Caco-2 (cell line): ENCODE results near the gene ASPN. TPM values are rescaled to one million over a fixed set of nuclear protein-coding genes. Genes with fewer than 3 reads are reported as not detected.

ENCODE experiments used
- BruUV-seq: library from RNA; stranded (reverse); fragments of 400-500 nt; replicated peaks from 2 replicates; lab custom pipeline; 2021; lab: Mats Ljungman, UMichigan
- CTCF ChIA-PET: fragments of 300-600 bp; sonication (Branson Sonifier 250); formaldehyde crosslinking; loops from one replicate; lab custom pipeline; 2022; ENCODE audit warnings: antibody characterized with exemption; lab: Charles Lee
- POLR2A ChIA-PET: fragments of 300-600 bp; sonication (Branson Sonifier 250); formaldehyde crosslinking; loops from one replicate; lab custom pipeline; 2022; ENCODE audit warnings: antibody characterized with exemption; lab: Charles Lee
- DNase-seq, 2 experiments: peaks; one replicate each; pipeline versions ENCODE4 v3.0.0 to v3.0.0-alpha.2; 2020 to 2022
- H3K27me3 ChIP-seq: replicated peaks from 2 replicates; pipeline ENCODE4 v1.6.0; 2011; ENCODE audit warnings: low read length; ENCODE audit not compliant: control insufficient read depth, insufficient read depth
- H3K36me3 ChIP-seq: 2 replicates; pipeline ENCODE4 v1.5.1; 2011; ENCODE audit warnings: low read length; ENCODE audit not compliant: control insufficient read depth, insufficient read depth
- H3K4me1 ChIP-seq: fragments of 250-450 bp; sonication (Bioruptor Pico); 2 replicates; pipeline ENCODE4 v1.5.1; 2020; ENCODE audit warnings: mild to moderate bottlenecking
- H3K4me3 ChIP-seq: 2 replicates; pipeline ENCODE4 v1.5.1; 2011; ENCODE audit warnings: low read depth, mild to moderate bottlenecking, control low read depth, low read length
- H3K9me3 ChIP-seq: fragments of 250-450 bp; sonication (Bioruptor Pico); 2 replicates; pipeline ENCODE4 v1.5.1; 2020; ENCODE audit warnings: mild to moderate bottlenecking, moderate library complexity
- H3K27ac Mint-ChIP-seq: one replicate; pipeline ENCODE4 v1.8.0; 2022; ENCODE audit warnings: mixed read lengths; ENCODE audit not compliant: unreplicated experiment
- H3K27me3 Mint-ChIP-seq: one replicate; pipeline ENCODE4 v1.8.0; 2022; ENCODE audit warnings: mixed read lengths; ENCODE audit not compliant: insufficient read depth, unreplicated experiment
- H3K36me3 Mint-ChIP-seq: one replicate; pipeline ENCODE4 v1.8.0; 2022; ENCODE audit warnings: mild to moderate bottlenecking, mixed read lengths; ENCODE audit not compliant: insufficient read depth, unreplicated experiment
- H3K4me1 Mint-ChIP-seq: one replicate; pipeline ENCODE4 v1.8.0; 2022; ENCODE audit warnings: low read depth, mixed read lengths; ENCODE audit not compliant: unreplicated experiment
- H3K4me3 Mint-ChIP-seq: one replicate; pipeline ENCODE4 v1.8.0; 2022; ENCODE audit warnings: mild to moderate bottlenecking, moderate library complexity, mixed read lengths; ENCODE audit not compliant: unreplicated experiment
- H3K9me3 Mint-ChIP-seq: one replicate; pipeline ENCODE4 v1.8.0; 2022; ENCODE audit warnings: mixed read lengths; ENCODE audit not compliant: unreplicated experiment
- intact Hi-C: fragments of 100-400 bp; cut with micrococcal nuclease; formaldehyde crosslinking; loops from one replicate; pipeline ENCODE4 v1.10.0; 2022; ENCODE audit not compliant: unreplicated experiment
- total RNA-seq: library from RNA; stranded (reverse); gene quantifications from 2 replicates; pipeline ENCODE4 v1.2.3, GENCODE V29; 2022
- TF ChIP-seq, protein P1 (sequence below), 2 experiments: fragments of 200-600 bp in 1 of 2; IDR thresholded peaks; 1 replicate in 1 of 2; 2 replicates in 1 of 2; pipeline versions ENCODE4 v1.5.1 to v1.8.0; 2011 to 2022; ENCODE audit warnings: antibody characterized with exemption in 1 of 2, control low read depth in 1 of 2, inconsistent platforms in 1 of 2, low read depth in 1 of 2, low read length in 1 of 2, mild to moderate bottlenecking in 1 of 2, moderate library complexity in 1 of 2; ENCODE audit not compliant: insufficient read depth in 1 of 2, severe bottlenecking in 1 of 2, unreplicated experiment in 1 of 2

Gene ASPN
- total RNA-seq, 1 experiment from 2014 or later = not detected

DNA sequence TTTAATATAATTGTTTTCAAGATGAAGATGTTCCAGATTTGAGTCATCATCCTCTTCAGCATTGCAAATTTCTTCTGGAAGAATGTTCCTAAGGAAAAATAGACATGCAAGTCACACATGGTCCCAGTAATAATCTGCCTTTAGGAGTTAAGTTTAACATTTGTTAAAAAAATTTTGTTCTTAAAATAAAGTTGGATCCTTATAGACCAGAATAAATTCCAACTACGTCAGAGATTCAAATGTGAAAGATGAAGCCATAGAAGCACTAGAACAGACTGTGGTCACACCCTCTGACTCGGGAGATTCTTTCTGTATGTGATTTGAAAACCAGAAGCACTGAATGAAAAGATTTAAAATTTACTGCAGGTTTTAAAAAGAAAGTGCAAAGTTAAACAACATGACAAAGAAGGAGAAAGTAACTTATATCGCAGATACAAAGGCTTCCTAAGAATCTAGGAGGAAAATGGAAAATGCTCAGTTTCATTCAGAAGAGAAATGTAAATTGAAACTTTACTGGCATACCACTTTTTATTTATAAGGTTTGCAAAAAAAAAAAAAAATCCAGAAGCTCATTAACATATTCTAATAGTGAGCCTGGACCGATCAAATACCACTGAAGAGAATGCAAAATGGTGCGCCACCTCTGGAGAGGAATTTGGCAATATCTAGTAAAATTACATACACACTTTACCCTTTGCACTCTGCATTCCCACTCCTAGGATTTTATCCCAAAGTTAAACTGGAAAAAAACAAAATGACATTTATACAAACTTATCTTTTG lies 14.3 kb upstream of the ASPN start:
- TF ChIP-seq, protein P1, sequence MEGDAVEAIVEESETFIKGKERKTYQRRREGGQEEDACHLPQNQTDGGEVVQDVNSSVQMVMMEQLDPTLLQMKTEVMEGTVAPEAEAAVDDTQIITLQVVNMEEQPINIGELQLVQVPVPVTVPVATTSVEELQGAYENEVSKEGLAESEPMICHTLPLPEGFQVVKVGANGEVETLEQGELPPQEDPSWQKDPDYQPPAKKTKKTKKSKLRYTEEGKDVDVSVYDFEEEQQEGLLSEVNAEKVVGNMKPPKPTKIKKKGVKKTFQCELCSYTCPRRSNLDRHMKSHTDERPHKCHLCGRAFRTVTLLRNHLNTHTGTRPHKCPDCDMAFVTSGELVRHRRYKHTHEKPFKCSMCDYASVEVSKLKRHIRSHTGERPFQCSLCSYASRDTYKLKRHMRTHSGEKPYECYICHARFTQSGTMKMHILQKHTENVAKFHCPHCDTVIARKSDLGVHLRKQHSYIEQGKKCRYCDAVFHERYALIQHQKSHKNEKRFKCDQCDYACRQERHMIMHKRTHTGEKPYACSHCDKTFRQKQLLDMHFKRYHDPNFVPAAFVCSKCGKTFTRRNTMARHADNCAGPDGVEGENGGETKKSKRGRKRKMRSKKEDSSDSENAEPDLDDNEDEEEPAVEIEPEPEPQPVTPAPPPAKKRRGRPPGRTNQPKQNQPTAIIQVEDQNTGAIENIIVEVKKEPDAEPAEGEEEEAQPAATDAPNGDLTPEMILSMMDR (IDR thresholded peaks at IDR 0.05; ENCODE audit: insufficient read depth in 1 of 2, low read depth in 1 of 2, low read length in 1 of 2, severe bottlenecking in 1 of 2, unreplicated experiment in 1 of 2) = no peak
- POLR2A ChIA-PET = no interaction called here
- no peaks in the 10 kb centered on the region for H3K36me3 Mint-ChIP-seq
- H3K4me3 ChIP-seq = no peak overlapping the region
- BruUV-seq = no TSS peak
- no peaks in the 10 kb centered on the region for H3K36me3 ChIP-seq
- no peak overlapping the region for H3K4me3 Mint-ChIP-seq
- H3K4me1 ChIP-seq = no peaks in the 10 kb centered on the region
- no peaks in the 10 kb centered on the region for H3K9me3 ChIP-seq
- no peaks in the 10 kb centered on the region for H3K27me3 ChIP-seq
- no peak overlapping the region for H3K27ac Mint-ChIP-seq
- no peak for DNase-seq
- CTCF ChIA-PET = no interaction called here
- intact Hi-C loops = no loop called here
- H3K4me1 Mint-ChIP-seq = peaks cover 2% of the 10 kb centered on the region
- H3K9me3 Mint-ChIP-seq = no peaks in the 10 kb centered on the region
- no peaks in the 10 kb centered on the region for H3K27me3 Mint-ChIP-seq

DNA sequence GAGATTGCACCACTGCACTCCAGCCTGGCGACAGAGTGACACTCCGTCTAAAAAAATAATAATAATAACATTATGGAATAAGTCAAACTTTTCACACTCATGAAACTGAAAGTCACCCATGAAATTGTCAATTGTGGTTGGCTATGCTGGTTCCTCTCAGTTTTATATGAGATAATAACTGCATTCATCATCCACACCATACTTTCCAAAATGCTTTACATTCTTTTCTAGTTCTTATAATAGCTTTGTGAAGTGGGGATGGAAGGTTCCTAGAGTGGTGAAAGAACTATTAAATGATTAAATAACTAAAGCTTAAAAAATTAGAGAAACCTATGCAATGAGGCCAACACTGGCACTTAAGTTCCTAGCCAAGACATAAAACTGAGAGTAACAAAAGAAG lies 12.6 kb upstream of the ASPN start:
- intact Hi-C loops = no loop called here
- Histone ChIP-seq H3K36me3 (no peaks in the 10 kb centered on the region), H3K9me3 (no peaks in the 10 kb centered on the region), H3K4me1 (no peaks in the 10 kb centered on the region), H3K27me3 (no peaks in the 10 kb centered on the region), H3K4me3 (no peak overlapping the region)
- no peaks in the 10 kb centered on the region for H3K9me3 Mint-ChIP-seq
- no peaks in the 10 kb centered on the region for H3K36me3 Mint-ChIP-seq
- TF ChIP-seq, protein P1 (IDR thresholded peaks at IDR 0.05; ENCODE audit: insufficient read depth in 1 of 2, low read depth in 1 of 2, low read length in 1 of 2, severe bottlenecking in 1 of 2, unreplicated experiment in 1 of 2) = no peak
- CTCF ChIA-PET = no interaction called here
- no peaks in the 10 kb centered on the region for H3K27me3 Mint-ChIP-seq
- DNase-seq = no peak
- H3K4me3 Mint-ChIP-seq = no peak overlapping the region
- no peak overlapping the region for H3K27ac Mint-ChIP-seq
- H3K4me1 Mint-ChIP-seq = peaks cover 6% of the 10 kb centered on the region
- POLR2A ChIA-PET = no interaction called here
- no TSS peak for BruUV-seq

DNA sequence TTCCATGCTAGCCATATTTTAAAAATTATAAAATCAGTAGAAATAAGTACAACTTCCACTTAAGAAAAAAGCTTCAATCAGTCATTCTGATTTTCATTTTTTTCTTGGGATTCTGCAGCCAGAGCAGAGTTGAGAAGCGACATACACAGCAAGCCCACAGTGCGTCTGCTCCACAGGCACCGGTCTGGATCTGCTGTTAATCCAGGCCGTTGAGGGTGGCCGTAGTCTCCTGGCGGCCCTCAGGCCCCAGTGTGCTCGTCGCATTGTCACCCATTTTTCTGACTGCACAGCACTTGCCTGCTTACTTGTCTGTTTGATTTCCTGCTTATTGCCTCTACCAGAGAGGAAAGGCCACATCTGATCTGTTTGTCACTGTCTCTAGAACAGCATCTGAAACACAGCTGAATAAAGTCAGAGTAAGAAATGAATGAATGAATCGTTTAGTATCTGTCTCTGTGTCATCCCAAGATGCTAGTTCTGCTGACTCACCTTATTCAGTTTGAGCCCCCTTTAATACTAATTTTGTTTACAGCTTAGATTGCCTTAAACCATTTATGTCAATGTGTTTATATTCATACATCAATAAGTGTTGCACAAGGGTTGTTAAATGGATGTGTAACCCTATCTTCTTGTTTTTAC lies 11.6 kb upstream of the ASPN start:
- POLR2A ChIA-PET = no interaction called here
- BruUV-seq = no TSS peak

More for the DNA sequence above, 11.6 kb upstream of the ASPN start:
- Mint-ChIP-seq H3K4me1 (peaks cover 6% of the 10 kb centered on the region), H3K27ac (no peak overlapping the region), H3K36me3 (no peaks in the 10 kb centered on the region), H3K4me3 (no peak overlapping the region), H3K9me3 (no peaks in the 10 kb centered on the region), H3K27me3 (no peaks in the 10 kb centered on the region)
- TF ChIP-seq, protein P1 (IDR thresholded peaks at IDR 0.05; ENCODE audit: insufficient read depth in 1 of 2, low read depth in 1 of 2, low read length in 1 of 2, severe bottlenecking in 1 of 2, unreplicated experiment in 1 of 2) = no peak
- CTCF ChIA-PET = no interaction called here
- no peaks in the 10 kb centered on the region for H3K27me3 ChIP-seq
- H3K36me3 ChIP-seq = no peaks in the 10 kb centered on the region
- intact Hi-C loops = no loop called here
- no peaks in the 10 kb centered on the region for H3K4me1 ChIP-seq
- no peak overlapping the region for H3K4me3 ChIP-seq
- no peak for DNase-seq
- no peaks in the 10 kb centered on the region for H3K9me3 ChIP-seq
